ENCODE data around the gene MTA3.

Gene MTA3

DNA sequence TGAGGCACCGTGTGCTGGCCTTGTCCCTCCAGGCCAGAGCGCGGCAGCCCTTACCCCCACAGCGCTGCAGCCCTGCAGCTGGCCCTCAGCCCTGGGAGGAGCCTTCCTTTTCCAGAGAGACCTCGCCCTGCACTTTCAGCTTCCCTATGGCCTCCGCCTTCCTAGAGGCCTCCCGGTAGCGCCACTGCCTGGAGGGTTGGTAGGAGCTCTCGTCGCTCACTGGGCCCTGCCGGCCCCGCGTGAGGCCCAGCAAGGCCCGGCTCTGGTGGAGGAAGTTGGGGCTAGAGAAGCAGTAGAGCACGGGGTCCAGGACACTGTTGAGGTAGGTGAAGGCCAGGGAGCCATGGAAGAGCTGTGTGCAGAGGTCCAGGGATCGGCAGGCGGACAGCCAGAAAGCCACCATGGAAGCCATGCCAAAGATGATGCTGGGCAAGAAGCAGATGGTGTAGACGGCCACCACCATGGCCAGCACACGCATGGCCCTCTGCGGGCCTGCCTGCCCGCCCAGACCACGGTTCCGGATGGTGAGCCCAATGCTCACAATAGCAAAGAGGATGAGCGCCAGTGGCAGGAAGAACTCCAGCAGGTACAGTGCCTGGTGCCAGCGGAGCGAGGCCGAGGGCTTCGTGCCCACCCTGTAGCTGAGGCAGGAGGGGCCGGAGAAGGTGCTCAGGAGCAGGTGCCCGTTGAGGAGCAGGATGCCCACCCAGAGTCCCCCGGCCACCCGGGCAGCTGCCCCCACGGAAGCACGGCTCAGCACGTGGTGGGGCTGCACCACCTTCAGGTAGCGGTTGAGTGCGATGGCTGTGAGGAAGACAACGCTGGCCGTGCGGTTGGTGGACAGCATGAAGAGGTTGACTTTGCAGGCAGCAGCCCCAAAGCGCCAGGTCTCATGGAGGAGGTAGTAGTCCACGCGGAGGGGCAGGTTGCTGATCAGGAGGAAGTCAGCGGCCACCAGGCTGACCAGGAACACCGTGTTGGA, 194.7 kb downstream of the MTA3 start:
- Histone ChIP-seq H2AFZ (ENCODE audit: low read depth) (no peak overlapping the region), H3K4me2 (no peak overlapping the region), H3K36me3 (ENCODE audit: insufficient read depth) (no peaks in the 10 kb centered on the region), H3K9ac (no peak overlapping the region), H3K79me2 (ENCODE audit: insufficient read depth, low read depth) (no peaks in the 10 kb centered on the region), H3K4me3 (IDR thresholded peaks at IDR 0.05; ENCODE audit: insufficient read depth, low read depth, low read length) (no peak overlapping the region), H3K27ac (no peak overlapping the region), H4K20me1 (ENCODE audit: insufficient read depth) (no peaks in the 10 kb centered on the region), H3K4me1 (ENCODE audit: low read depth, poor library complexity, severe bottlenecking) (no peaks in the 10 kb centered on the region), H3K27me3 (ENCODE audit: insufficient read depth, low read depth) (no peaks in the 10 kb centered on the region)
- TF ChIP-seq, protein P1, sequence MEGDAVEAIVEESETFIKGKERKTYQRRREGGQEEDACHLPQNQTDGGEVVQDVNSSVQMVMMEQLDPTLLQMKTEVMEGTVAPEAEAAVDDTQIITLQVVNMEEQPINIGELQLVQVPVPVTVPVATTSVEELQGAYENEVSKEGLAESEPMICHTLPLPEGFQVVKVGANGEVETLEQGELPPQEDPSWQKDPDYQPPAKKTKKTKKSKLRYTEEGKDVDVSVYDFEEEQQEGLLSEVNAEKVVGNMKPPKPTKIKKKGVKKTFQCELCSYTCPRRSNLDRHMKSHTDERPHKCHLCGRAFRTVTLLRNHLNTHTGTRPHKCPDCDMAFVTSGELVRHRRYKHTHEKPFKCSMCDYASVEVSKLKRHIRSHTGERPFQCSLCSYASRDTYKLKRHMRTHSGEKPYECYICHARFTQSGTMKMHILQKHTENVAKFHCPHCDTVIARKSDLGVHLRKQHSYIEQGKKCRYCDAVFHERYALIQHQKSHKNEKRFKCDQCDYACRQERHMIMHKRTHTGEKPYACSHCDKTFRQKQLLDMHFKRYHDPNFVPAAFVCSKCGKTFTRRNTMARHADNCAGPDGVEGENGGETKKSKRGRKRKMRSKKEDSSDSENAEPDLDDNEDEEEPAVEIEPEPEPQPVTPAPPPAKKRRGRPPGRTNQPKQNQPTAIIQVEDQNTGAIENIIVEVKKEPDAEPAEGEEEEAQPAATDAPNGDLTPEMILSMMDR (conservative IDR thresholded peaks at IDR 0.05; ENCODE audit: low read depth, low read length), result no peak

- no peak within 1 kb of the TSS for H3K27ac ChIP-seq
- TF ChIP-seq, protein P1 (conservative IDR thresholded peaks at IDR 0.05; ENCODE audit: low read depth, low read length), result no peak
- H3K4me1 ChIP-seq (ENCODE audit: low read depth, poor library complexity, severe bottlenecking), result no peaks in the 10 kb centered on the region
- no peak within 1 kb of the TSS for H2AFZ ChIP-seq (ENCODE audit: low read depth)
- H3K4me3 ChIP-seq (IDR thresholded peaks at IDR 0.05; ENCODE audit: insufficient read depth, low read depth, low read length), result no peak within 1 kb of the TSS
- no peaks in the 10 kb centered on the region for H3K79me2 ChIP-seq (ENCODE audit: insufficient read depth, low read depth)
- no peaks in the 10 kb centered on the region for H3K27me3 ChIP-seq (ENCODE audit: insufficient read depth, low read depth)
- no peaks in the 10 kb centered on the region for H3K36me3 ChIP-seq (ENCODE audit: insufficient read depth)
- no peak within 1 kb of the TSS for H3K9ac ChIP-seq
- no peaks in the 10 kb centered on the region for H4K20me1 ChIP-seq (ENCODE audit: insufficient read depth)
- H3K4me2 ChIP-seq, result no peak within 1 kb of the TSS
Observed at GRCh38 chr2:42764096-42764495, 195.7 kb downstream of the MTA3 start, which contains the start of gene OXER1. Gene OXER1, minus strand, starts transcription at chr2:42764135. Its CDS starts 73 bp downstream, at chr2:42764062.

DNA sequence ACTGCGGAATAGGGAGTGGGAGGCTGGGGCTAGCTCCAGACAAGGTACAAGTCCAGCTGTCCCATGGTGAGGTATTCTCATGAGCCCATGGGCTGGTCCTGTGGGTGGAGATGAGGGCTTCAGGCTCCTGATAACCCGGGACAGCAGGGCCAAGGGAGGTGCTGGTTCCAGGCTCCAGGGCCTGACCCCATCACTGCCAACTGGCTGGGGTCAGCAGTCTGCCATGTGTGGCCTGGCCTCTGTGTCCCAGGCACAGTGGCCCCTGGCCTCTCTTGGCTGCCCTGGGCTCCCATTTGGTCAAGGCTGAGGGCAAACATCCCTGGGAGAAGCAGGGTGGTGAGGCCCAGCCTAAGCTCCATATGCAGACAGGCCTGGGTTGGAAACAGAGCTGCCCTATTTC, 196.5 kb downstream of the MTA3 start:
- Histone ChIP-seq H3K79me2 (ENCODE audit: insufficient read depth, low read depth) (no peaks in the 10 kb centered on the region), H2AFZ (ENCODE audit: low read depth) (no peak overlapping the region), H3K9ac (no peak overlapping the region), H3K27me3 (ENCODE audit: insufficient read depth, low read depth) (no peaks in the 10 kb centered on the region), H3K4me1 (ENCODE audit: low read depth, poor library complexity, severe bottlenecking) (no peaks in the 10 kb centered on the region), H4K20me1 (ENCODE audit: insufficient read depth) (no peaks in the 10 kb centered on the region), H3K4me2 (no peak overlapping the region), H3K27ac (no peak overlapping the region), H3K36me3 (ENCODE audit: insufficient read depth) (no peaks in the 10 kb centered on the region), H3K4me3 (IDR thresholded peaks at IDR 0.05; ENCODE audit: insufficient read depth, low read depth, low read length) (no peak overlapping the region)
- TF ChIP-seq, protein P1 (conservative IDR thresholded peaks at IDR 0.05; ENCODE audit: low read depth, low read length), result no peak

DNA sequence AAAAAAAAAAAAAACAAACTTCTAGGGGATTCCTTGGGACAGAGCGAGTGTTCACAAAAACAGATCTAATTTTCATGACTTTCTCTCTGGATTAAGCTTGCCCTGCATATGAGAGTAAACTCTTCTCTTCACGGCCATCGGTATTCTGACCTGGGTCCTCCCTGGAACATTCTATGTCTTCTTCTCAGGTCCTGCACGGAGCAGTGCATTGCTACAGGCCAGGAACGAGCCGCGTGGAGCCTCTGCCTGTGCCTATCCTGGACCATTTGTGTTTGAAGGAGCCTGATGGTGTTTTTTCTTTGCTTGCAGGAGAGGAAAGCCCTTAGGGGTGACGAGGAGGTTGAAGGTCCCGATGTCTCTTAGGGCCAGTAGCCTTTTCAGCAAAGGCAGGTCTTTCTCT, 197.3 kb downstream of the MTA3 start:
- Histone ChIP-seq H3K4me3 (IDR thresholded peaks at IDR 0.05; ENCODE audit: insufficient read depth, low read depth, low read length) (no peak overlapping the region), H2AFZ (ENCODE audit: low read depth) (no peak overlapping the region), H3K79me2 (ENCODE audit: insufficient read depth, low read depth) (no peaks in the 10 kb centered on the region), H3K4me2 (no peak overlapping the region), H3K4me1 (ENCODE audit: low read depth, poor library complexity, severe bottlenecking) (no peaks in the 10 kb centered on the region), H4K20me1 (ENCODE audit: insufficient read depth) (no peaks in the 10 kb centered on the region), H3K36me3 (ENCODE audit: insufficient read depth) (no peaks in the 10 kb centered on the region), H3K9ac (no peak overlapping the region), H3K27me3 (ENCODE audit: insufficient read depth, low read depth) (no peaks in the 10 kb centered on the region), H3K27ac (no peak overlapping the region)
- TF ChIP-seq, protein P1 (conservative IDR thresholded peaks at IDR 0.05; ENCODE audit: low read depth, low read length), result no peak
